ENCODE measurements around the gene ADAMTSL3.

Gene ADAMTSL3

DNA sequence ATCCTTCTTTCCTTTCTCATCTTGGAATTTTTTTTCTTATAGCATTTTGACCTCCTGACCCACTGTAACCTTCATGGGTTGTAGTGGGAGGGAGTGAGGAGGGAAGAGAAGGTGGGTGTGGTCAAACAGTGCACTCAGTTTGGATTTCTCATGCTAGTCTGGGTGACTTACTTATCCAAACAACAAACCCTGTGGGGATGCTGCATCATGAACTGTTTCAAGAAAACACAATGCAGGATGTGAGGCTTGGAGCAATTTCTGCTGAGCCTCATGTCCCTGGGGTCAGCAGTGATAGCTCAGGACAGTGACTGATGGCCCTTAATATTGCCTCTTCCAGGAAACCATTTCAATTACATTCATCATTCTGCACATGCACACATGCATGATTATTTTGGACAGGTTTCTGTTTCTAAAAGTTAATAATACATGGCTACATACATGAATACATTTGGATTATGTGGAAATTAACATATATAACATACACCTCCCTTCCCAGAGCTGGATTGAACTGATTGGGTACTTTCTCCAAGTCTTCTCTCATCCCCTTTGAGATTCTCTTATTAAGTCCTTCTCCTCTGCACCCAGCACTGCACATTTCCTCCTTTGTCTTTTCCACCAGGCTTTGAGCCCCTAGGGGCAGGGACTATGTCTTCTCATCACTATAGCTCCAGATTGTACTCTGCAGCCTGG is 61.2 kb downstream of the ADAMTSL3 start:
- H3K36me3 ChIP-seq (ENCODE audit: low read depth) = no peaks in the 10 kb centered on the region
- H3K9me3 ChIP-seq (ENCODE audit: severe bottlenecking) = no peaks in the 10 kb centered on the region
- ATAC-seq (ENCODE audit: low read depth) (no peak), DNase-seq (ENCODE audit: low spot score) (no peak)
- H3K4me1 ChIP-seq (ENCODE audit: insufficient read depth, poor library complexity, severe bottlenecking) = no peaks in the 10 kb centered on the region
- no peak overlapping the region for H3K27ac ChIP-seq (ENCODE audit: poor library complexity, severe bottlenecking)
- TF ChIP-seq, protein P1, sequence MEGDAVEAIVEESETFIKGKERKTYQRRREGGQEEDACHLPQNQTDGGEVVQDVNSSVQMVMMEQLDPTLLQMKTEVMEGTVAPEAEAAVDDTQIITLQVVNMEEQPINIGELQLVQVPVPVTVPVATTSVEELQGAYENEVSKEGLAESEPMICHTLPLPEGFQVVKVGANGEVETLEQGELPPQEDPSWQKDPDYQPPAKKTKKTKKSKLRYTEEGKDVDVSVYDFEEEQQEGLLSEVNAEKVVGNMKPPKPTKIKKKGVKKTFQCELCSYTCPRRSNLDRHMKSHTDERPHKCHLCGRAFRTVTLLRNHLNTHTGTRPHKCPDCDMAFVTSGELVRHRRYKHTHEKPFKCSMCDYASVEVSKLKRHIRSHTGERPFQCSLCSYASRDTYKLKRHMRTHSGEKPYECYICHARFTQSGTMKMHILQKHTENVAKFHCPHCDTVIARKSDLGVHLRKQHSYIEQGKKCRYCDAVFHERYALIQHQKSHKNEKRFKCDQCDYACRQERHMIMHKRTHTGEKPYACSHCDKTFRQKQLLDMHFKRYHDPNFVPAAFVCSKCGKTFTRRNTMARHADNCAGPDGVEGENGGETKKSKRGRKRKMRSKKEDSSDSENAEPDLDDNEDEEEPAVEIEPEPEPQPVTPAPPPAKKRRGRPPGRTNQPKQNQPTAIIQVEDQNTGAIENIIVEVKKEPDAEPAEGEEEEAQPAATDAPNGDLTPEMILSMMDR (IDR thresholded peaks at IDR 0.05; ENCODE audit: poor library complexity, severe bottlenecking) = no peak
- H3K27me3 ChIP-seq (ENCODE audit: insufficient read depth, poor library complexity, severe bottlenecking) = no peaks in the 10 kb centered on the region
- H3K4me3 ChIP-seq (ENCODE audit: severe bottlenecking) = no peak overlapping the region

DNA sequence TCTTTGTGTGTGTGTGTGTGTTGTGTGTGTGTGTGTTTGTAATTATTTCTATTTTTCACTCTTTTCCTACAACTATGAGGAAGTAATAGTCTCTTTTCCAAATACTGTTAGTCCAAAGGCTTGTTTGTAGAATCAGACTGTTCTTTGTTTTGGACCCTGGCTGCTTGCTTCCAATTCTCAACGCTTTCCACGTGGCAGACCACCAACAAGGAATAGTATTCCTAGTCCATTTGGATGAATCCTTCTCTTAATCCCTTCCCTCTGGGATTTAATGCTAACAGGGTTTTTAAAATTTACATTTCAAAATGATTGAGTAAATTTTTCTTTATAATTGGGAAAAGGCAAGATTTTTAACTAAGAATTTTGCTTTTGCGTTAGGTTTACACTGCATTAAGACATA is 62.7 kb downstream of the ADAMTSL3 start:
- no peaks in the 10 kb centered on the region for H3K4me1 ChIP-seq (ENCODE audit: insufficient read depth, poor library complexity, severe bottlenecking)
- TF ChIP-seq, protein P1 (IDR thresholded peaks at IDR 0.05; ENCODE audit: poor library complexity, severe bottlenecking) = no peak
- H3K9me3 ChIP-seq (ENCODE audit: severe bottlenecking) = no peaks in the 10 kb centered on the region
- no peak overlapping the region for H3K4me3 ChIP-seq (ENCODE audit: severe bottlenecking)
- ATAC-seq (ENCODE audit: low read depth) (no peak), DNase-seq (ENCODE audit: low spot score) (no peak)
- H3K27ac ChIP-seq (ENCODE audit: poor library complexity, severe bottlenecking) = no peak overlapping the region
- H3K36me3 ChIP-seq (ENCODE audit: low read depth) = no peaks in the 10 kb centered on the region
- no peaks in the 10 kb centered on the region for H3K27me3 ChIP-seq (ENCODE audit: insufficient read depth, poor library complexity, severe bottlenecking)

DNA sequence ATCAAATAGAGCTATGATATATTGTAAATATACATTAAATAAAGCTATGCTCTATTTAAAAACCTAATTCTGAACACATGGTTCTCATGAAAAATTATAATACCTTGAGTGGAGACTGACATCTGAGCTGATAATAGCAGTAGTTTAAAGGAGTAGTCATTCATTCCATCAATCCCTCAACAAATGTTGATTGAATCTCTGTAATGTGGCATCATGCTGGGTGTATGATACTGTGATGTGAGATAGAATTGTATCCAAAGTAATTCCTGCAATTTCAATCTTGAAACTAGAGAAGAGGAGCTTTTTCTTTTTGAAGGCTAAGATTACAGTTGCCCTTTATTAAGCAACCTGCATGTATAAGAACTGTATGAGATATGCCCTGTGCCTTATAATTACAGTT is 63.1 kb downstream of the ADAMTSL3 start:
- Histone ChIP-seq H3K36me3 (ENCODE audit: low read depth) (no peaks in the 10 kb centered on the region), H3K27me3 (ENCODE audit: insufficient read depth, poor library complexity, severe bottlenecking) (no peaks in the 10 kb centered on the region), H3K9me3 (ENCODE audit: severe bottlenecking) (no peaks in the 10 kb centered on the region), H3K4me3 (ENCODE audit: severe bottlenecking) (no peak overlapping the region), H3K4me1 (ENCODE audit: insufficient read depth, poor library complexity, severe bottlenecking) (no peaks in the 10 kb centered on the region), H3K27ac (ENCODE audit: poor library complexity, severe bottlenecking) (no peak overlapping the region)
- TF ChIP-seq, protein P1 (IDR thresholded peaks at IDR 0.05; ENCODE audit: poor library complexity, severe bottlenecking) = no peak
- no peak for ATAC-seq (ENCODE audit: low read depth)
- no peak for DNase-seq (ENCODE audit: low spot score)

DNA sequence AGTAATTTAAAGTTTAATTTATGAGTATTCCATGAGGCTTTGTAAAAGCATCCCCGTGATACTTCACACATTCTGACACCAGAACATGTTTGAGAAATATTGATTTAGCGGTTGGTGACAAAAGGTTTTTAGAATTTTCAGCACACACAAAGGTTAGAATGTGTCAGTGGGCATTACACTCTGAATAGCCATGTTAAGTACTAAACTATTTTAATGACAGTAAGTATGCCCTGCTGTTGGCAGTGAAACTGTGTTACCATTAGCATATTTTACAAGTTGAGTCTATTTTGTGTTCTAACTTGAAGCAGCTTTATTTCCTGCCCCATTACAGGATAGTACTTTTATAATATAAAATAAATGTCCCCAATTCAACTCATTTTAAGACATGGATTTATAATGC is 66.5 kb downstream of the ADAMTSL3 start:
- Histone ChIP-seq H3K4me3 (ENCODE audit: severe bottlenecking) (no peak overlapping the region), H3K4me1 (ENCODE audit: insufficient read depth, poor library complexity, severe bottlenecking) (no peaks in the 10 kb centered on the region), H3K27me3 (ENCODE audit: insufficient read depth, poor library complexity, severe bottlenecking) (no peaks in the 10 kb centered on the region), H3K9me3 (ENCODE audit: severe bottlenecking) (no peaks in the 10 kb centered on the region), H3K36me3 (ENCODE audit: low read depth) (no peaks in the 10 kb centered on the region), H3K27ac (ENCODE audit: poor library complexity, severe bottlenecking) (no peak overlapping the region)
- DNase-seq (ENCODE audit: low spot score) (no peak), ATAC-seq (ENCODE audit: low read depth) (no peak)
- TF ChIP-seq, protein P1 (IDR thresholded peaks at IDR 0.05; ENCODE audit: poor library complexity, severe bottlenecking) = no peak

DNA sequence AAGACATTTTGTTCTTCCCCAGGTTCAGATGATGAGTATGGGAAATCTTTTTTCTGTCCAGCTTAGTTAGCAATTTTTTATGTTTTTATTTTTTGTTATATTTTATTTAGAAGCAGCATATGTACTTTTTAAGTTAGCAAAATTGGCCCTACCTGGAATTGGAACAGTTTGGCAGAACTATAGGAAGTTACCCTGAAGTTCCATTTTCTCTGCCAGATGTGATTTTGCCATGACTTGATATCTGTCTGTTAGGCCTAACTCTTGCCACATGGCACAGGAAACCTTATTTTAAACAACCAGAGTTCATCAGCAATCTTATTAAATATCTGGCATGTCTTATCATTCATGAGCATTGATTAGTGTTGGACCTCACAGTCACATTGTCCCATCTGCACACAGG is 67.1 kb downstream of the ADAMTSL3 start:
- H3K27ac ChIP-seq (ENCODE audit: poor library complexity, severe bottlenecking) = no peak overlapping the region
- DNase-seq (ENCODE audit: low spot score) (no peak), ATAC-seq (ENCODE audit: low read depth) (no peak)
- H3K9me3 ChIP-seq (ENCODE audit: severe bottlenecking) = no peaks in the 10 kb centered on the region
- no peaks in the 10 kb centered on the region for H3K36me3 ChIP-seq (ENCODE audit: low read depth)
- H3K4me1 ChIP-seq (ENCODE audit: insufficient read depth, poor library complexity, severe bottlenecking) = no peaks in the 10 kb centered on the region
- TF ChIP-seq, protein P1 (IDR thresholded peaks at IDR 0.05; ENCODE audit: poor library complexity, severe bottlenecking) = no peak
- no peaks in the 10 kb centered on the region for H3K27me3 ChIP-seq (ENCODE audit: insufficient read depth, poor library complexity, severe bottlenecking)
- no peak overlapping the region for H3K4me3 ChIP-seq (ENCODE audit: severe bottlenecking)
